GM12878 (cell line): ENCODE data around the gene GRK6. TPM values are rescaled to one million over a fixed set of nuclear protein-coding genes. Genes with fewer than 3 reads are reported as not detected.

Experiments
- ATAC-seq: fragments of 200-7000 bp; cut with Tn5 transposase; 3 replicates; pipeline ENCODE4 v1.9.1; 2020; ENCODE audit warnings: mild to moderate bottlenecking, moderate library complexity
- BruUV-seq: library from RNA; stranded (reverse); fragments of 400-500 nt; replicated peaks from 2 replicates; lab custom pipeline; 2021; lab: Mats Ljungman, UMichigan
- CTCF ChIA-PET: fragments of 300-600 bp; sonication (Branson Sonifier 250); formaldehyde crosslinking; extraction: SDS; loops from one replicate; lab custom pipeline; 2021; ENCODE audit warnings: inconsistent platforms; lab: Yijun Ruan, JAX
- POLR2A ChIA-PET: fragments of 350-600 bp; formaldehyde crosslinking; extraction: SDS; loops from one replicate; lab custom pipeline; 2021; ENCODE audit warnings: inconsistent platforms; lab: Charles Lee
- RAD21 ChIA-PET: fragments of 300-600 bp; sonication (Branson Sonifier 250); formaldehyde crosslinking; loops from one replicate; lab custom pipeline; 2023; ENCODE audit warnings: antibody characterized with exemption; ENCODE audit not compliant: unreplicated experiment; lab: Charles Lee
- SMC1A ChIA-PET: fragments of 300-600 bp; sonication (Branson Sonifier 250); formaldehyde crosslinking; loops from one replicate; lab custom pipeline; 2023; ENCODE audit not compliant: unreplicated experiment, uncharacterized antibody; lab: Charles Lee
- DNase-seq: peaks from one replicate; pipeline ENCODE4 v3.0.0-alpha.2; 2011; ENCODE audit warnings: low read depth, low spot score
- FAIRE-seq: peaks from 3 replicates; lab custom pipeline; 2011; peaks lifted over from hg19 to GRCh38; lab: Jason Lieb, UNC
- H2AFZ ChIP-seq: 2 replicates; pipeline ENCODE4 v1.6.0; 2011; ENCODE audit warnings: low read depth, low read length, control low read depth; ENCODE audit not compliant: control insufficient read depth
- H3K27ac ChIP-seq: 2 replicates; pipeline ENCODE4 v1.5.1; 2011; ENCODE audit warnings: control low read depth; ENCODE audit not compliant: control insufficient read depth, insufficient read depth
- H3K27me3 ChIP-seq, 2 experiments: replicated peaks in 1 of 2; 2 replicates each; pipeline versions ENCODE4 v1.6.0 to v1.6.1; 2011; ENCODE audit warnings: low read length in 1 of 2; ENCODE audit not compliant: control insufficient read depth in 2 of 2, insufficient read depth in 2 of 2
- H3K36me3 ChIP-seq, 2 experiments: 2 replicates each; pipeline ENCODE4 v1.5.1; 2011; ENCODE audit warnings: low read length in 1 of 2; ENCODE audit not compliant: control insufficient read depth in 2 of 2, insufficient read depth in 2 of 2
- H3K4me1 ChIP-seq: 2 replicates; pipeline ENCODE4 v1.6.1; 2011; ENCODE audit warnings: mild to moderate bottlenecking, low read length, moderate library complexity, mixed read lengths; ENCODE audit not compliant: control insufficient read depth, insufficient read depth
- H3K4me2 ChIP-seq: 2 replicates; pipeline ENCODE4 v1.6.0; 2011; ENCODE audit warnings: control low read depth; ENCODE audit not compliant: control insufficient read depth, insufficient read depth
- H3K4me3 ChIP-seq: fragments of 200-600 bp; sonication (generic); 2 replicates; pipeline ENCODE4 v1.5.1; 2016
- H3K79me2 ChIP-seq: 2 replicates; pipeline ENCODE4 v1.6.0; 2011; ENCODE audit warnings: low read length; ENCODE audit not compliant: control insufficient read depth, insufficient read depth
- H3K9ac ChIP-seq: 2 replicates; pipeline ENCODE4 v1.8.0; 2011; ENCODE audit warnings: low read length, control low read depth, mixed read lengths; ENCODE audit not compliant: control insufficient read depth, insufficient read depth
- H3K9me3 ChIP-seq: replicated peaks from 3 replicates; pipeline ENCODE4 v1.5.1; 2011; ENCODE audit warnings: mild to moderate bottlenecking, low read length; ENCODE audit not compliant: control insufficient read depth, insufficient read depth
- H4K20me1 ChIP-seq: 2 replicates; pipeline ENCODE4 v1.6.0; 2011; ENCODE audit not compliant: control insufficient read depth, insufficient read depth
- JUND ChIP-seq: IDR thresholded peaks from 2 replicates; pipeline ENCODE4 v1.6.1; 2012; ENCODE audit warnings: low read depth, mild to moderate bottlenecking, low read length, improper control_type of control experiment, moderate library complexity
- PAX5 ChIP-seq: IDR thresholded peaks from 2 replicates; pipeline ENCODE4 v1.6.1; 2011; ENCODE audit warnings: low read depth, low read length, borderline replicate concordance
- POLR2AphosphoS2 ChIP-seq: IDR thresholded peaks from 2 replicates; pipeline ENCODE4 v1.6.1; 2011; ENCODE audit warnings: low read depth, mild to moderate bottlenecking, low read length, improper control_type of control experiment, moderate library complexity
- SIX5 ChIP-seq: IDR thresholded peaks from 2 replicates; pipeline ENCODE4 v1.6.1; 2011; ENCODE audit warnings: mild to moderate bottlenecking, low read depth, low read length, moderate library complexity; ENCODE audit not compliant: severe bottlenecking
- TCF3 ChIP-seq: IDR thresholded peaks from 2 replicates; pipeline ENCODE4 v1.6.1; 2012; ENCODE audit warnings: low read depth, mild to moderate bottlenecking, low read length, borderline replicate concordance; ENCODE audit not compliant: insufficient read depth
- WGBS: methylation state at CpG from one replicate; pipeline ENCODE4 v1.1.6; 2016; ENCODE audit warnings: low lambda C conversion rate; ENCODE audit not compliant: insufficient replicate concordance, insufficient coverage; ENCODE audit errors: missing lambda C conversion rate; 5-methylcytosine and 5-hydroxymethylcytosine counted together
- in situ Hi-C: fragments of 300-500 bp; cut with MboI; formaldehyde crosslinking; loops from 9 replicates; pipeline ENCODE4 v1.14.3; 2018; ENCODE audit warnings: mixed read lengths
- intact Hi-C: fragments of 100-400 bp; cut with micrococcal nuclease; formaldehyde crosslinking; loops from one replicate; pipeline ENCODE4 v1.14.2; 2022; ENCODE audit not compliant: unreplicated experiment
- polyA plus RNA-seq, 11 experiments: library from polyadenylated mRNA; depleted of rRNA in 4 of 11; unstranded in 6 of 11; stranded (reverse) in 5 of 11; fragments of >200 nt; fragmentation: Nextera tagmentation in 4 of 11; fragmentation: Illumina TruSeq in 1 of 11; extraction: Ambion mirVana in 4 of 11; extraction: Trizol in 1 of 11; gene quantifications; 1 replicate in 1 of 11; 2 replicates in 10 of 11; pipeline versions ENCODE4 v1.2.1 to v1.2.3, GENCODE V29; 2011 to 2016; ENCODE audit warnings: inconsistent platforms in 2 of 11, missing spikeins in 2 of 11, low read depth in 1 of 11
- total RNA-seq, 4 experiments: library from RNA; depleted of rRNA in 3 of 4; stranded (reverse); fragments of >200 nt in 3 of 4; fragmentation: Illumina TruSeq in 1 of 4; extraction: Trizol in 1 of 4; gene quantifications; 2 replicates each; pipeline versions ENCODE4 v1.2.1 to v1.2.3, GENCODE V29; 2013 to 2021
- TF ChIP-seq, protein P1 (sequence below): IDR thresholded peaks from 2 replicates; pipeline ENCODE4 v1.6.1; 2012; ENCODE audit warnings: improper control_type of control experiment, low read depth, low read length; ENCODE audit not compliant: insufficient replicate concordance
- TF ChIP-seq, protein P2 (sequence below): fragments of 150-350 bp; IDR thresholded peaks from 2 replicates; pipeline ENCODE4 v1.6.1; 2014; ENCODE audit warnings: mild to moderate bottlenecking, low read depth, low read length

Gene GRK6
- total and polyA plus RNA-seq, 10 of the 15 experiments (the other 5 are each of a cell fraction or from before 2014, with no cell fraction given): 0.79 to 124 (median 41.6) TPM

DNA sequence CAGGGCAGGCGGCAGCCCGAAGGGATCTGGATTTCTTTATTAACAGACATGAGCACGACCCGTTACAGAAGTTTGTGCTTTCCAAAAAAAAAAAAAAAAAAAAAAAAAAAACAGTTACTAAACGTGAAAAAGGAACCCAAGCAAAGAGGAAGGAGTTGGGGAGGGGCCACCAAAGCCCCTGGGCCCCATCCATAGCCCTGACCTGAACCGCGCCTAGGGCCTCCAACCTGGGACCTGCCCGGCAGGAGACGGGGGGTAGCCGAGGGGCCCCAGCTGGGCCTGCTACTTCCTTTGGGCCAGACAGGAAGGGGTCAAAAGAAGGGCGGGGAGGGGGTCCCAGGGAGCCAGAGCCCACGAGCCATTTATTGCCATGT is 30.1 kb downstream of the GRK6 start:
- RAD21 ChIA-PET: interaction anchor here (0.6 to 6.8 kb wide), 8 partner anchors 11 to 86 kb away, joined by 3 to 108 read pairs (median 12); partner anchors contain the start of genes GRK6 and PRR7
- no peak for ATAC-seq
- H3K4me2 ChIP-seq: no peak overlapping the region
- no peak for DNase-seq
- no TSS peak for BruUV-seq
- no peak for TF ChIP-seq JUND
- TF ChIP-seq POLR2AphosphoS2: no peak
- TF ChIP-seq, protein P1, sequence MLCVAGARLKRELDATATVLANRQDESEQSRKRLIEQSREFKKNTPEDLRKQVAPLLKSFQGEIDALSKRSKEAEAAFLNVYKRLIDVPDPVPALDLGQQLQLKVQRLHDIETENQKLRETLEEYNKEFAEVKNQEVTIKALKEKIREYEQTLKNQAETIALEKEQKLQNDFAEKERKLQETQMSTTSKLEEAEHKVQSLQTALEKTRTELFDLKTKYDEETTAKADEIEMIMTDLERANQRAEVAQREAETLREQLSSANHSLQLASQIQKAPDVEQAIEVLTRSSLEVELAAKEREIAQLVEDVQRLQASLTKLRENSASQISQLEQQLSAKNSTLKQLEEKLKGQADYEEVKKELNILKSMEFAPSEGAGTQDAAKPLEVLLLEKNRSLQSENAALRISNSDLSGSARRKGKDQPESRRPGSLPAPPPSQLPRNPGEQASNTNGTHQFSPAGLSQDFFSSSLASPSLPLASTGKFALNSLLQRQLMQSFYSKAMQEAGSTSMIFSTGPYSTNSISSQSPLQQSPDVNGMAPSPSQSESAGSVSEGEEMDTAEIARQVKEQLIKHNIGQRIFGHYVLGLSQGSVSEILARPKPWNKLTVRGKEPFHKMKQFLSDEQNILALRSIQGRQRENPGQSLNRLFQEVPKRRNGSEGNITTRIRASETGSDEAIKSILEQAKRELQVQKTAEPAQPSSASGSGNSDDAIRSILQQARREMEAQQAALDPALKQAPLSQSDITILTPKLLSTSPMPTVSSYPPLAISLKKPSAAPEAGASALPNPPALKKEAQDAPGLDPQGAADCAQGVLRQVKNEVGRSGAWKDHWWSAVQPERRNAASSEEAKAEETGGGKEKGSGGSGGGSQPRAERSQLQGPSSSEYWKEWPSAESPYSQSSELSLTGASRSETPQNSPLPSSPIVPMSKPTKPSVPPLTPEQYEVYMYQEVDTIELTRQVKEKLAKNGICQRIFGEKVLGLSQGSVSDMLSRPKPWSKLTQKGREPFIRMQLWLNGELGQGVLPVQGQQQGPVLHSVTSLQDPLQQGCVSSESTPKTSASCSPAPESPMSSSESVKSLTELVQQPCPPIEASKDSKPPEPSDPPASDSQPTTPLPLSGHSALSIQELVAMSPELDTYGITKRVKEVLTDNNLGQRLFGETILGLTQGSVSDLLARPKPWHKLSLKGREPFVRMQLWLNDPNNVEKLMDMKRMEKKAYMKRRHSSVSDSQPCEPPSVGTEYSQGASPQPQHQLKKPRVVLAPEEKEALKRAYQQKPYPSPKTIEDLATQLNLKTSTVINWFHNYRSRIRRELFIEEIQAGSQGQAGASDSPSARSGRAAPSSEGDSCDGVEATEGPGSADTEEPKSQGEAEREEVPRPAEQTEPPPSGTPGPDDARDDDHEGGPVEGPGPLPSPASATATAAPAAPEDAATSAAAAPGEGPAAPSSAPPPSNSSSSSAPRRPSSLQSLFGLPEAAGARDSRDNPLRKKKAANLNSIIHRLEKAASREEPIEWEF: no peak
- TF ChIP-seq PAX5: no peak
- TF ChIP-seq, protein P2, sequence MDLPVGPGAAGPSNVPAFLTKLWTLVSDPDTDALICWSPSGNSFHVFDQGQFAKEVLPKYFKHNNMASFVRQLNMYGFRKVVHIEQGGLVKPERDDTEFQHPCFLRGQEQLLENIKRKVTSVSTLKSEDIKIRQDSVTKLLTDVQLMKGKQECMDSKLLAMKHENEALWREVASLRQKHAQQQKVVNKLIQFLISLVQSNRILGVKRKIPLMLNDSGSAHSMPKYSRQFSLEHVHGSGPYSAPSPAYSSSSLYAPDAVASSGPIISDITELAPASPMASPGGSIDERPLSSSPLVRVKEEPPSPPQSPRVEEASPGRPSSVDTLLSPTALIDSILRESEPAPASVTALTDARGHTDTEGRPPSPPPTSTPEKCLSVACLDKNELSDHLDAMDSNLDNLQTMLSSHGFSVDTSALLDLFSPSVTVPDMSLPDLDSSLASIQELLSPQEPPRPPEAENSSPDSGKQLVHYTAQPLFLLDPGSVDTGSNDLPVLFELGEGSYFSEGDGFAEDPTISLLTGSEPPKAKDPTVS: no peak
- TF ChIP-seq TCF3: no peak
- TF ChIP-seq SIX5: no peak
- TF ChIP-seq, all 136 proteins: peak for 0
- in situ Hi-C loops (no loop called here), intact Hi-C loops (loop anchor here (1.0 to 2.0 kb wide), 3 partner anchors 138 to 342 kb away; no protein-coding TSS in a partner anchor)
- ChIA-PET CTCF (interaction anchor here (1.1 to 16.4 kb wide), 11 partner anchors 22 to 343 kb away, joined by 3 to 391 read pairs (median 11); partner anchors contain the start of genes DOK3, MXD3, PDLIM7 and PFN3), POLR2A (interaction anchor here (0.8 to 2.0 kb wide), 3 partner anchors 11 to 53 kb away, joined by 4 to 14 read pairs (median 4); no protein-coding TSS in a partner anchor), SMC1A (interaction anchor here (1.3 to 2.4 kb wide), 7 partner anchors 41 to 343 kb away, joined by 6 to 16 read pairs (median 7); partner anchors contain the start of gene PDLIM7)
- H3K27ac ChIP-seq: no peak overlapping the region
- 28% methylated on average over 7 of the region's 12 CpGs for WGBS
- H3K4me3 ChIP-seq: no peak overlapping the region
- H3K79me2 ChIP-seq: no peaks in the 10 kb centered on the region; the same call in 1 of the 2 replicates
- H3K4me1 ChIP-seq: peaks cover 11% of the 10 kb centered on the region
- no peak for FAIRE-seq
- H3K27me3 ChIP-seq: no peaks in the 10 kb centered on the region
- H2AFZ ChIP-seq: no peak overlapping the region
- no peak overlapping the region for H3K9ac ChIP-seq
- no peaks in the 10 kb centered on the region for H3K36me3 ChIP-seq
- no peaks in the 10 kb centered on the region for H4K20me1 ChIP-seq
- no peaks in the 10 kb centered on the region for H3K9me3 ChIP-seq
